Natural killer cell treated with Interleukin-12 subunit alpha and Interleukin-12 subunit beta and Interleukin-15 and Interleukin-18, amount 100 ng/mL, for 72 hours (primary cell): ENCODE measurements around the gene FBXO44. TPM values are rescaled to one million over a fixed set of nuclear protein-coding genes. Genes with fewer than 3 reads are reported as not detected.

Experiments
- ATAC-seq, 2 donors: fragments of 150-1000 bp; cut with Tn5 transposase in 1 of 2; sonication (Bioruptor Pico), chemical (Tn5 transposase) in 1 of 2; 2 replicates each; pipeline ENCODE4 v1.10.0; 2021
- DNase-seq: peaks from one replicate; pipeline ENCODE4 v3.0.0; 2022; ENCODE audit warnings: low spot score
- H3K27ac Mint-ChIP-seq, 2 donors: 1 replicate in 1 of 2; 2 replicates in 1 of 2; pipeline ENCODE4 v1.8.0; 2022; ENCODE audit warnings: mixed read lengths in 2 of 2, mild to moderate bottlenecking in 1 of 2, moderate library complexity in 1 of 2
- H3K27me3 Mint-ChIP-seq, 2 donors: 1 replicate in 1 of 2; 2 replicates in 1 of 2; pipeline ENCODE4 v1.8.0; 2022; ENCODE audit warnings: mixed read lengths in 2 of 2
- H3K36me3 Mint-ChIP-seq: one replicate; pipeline ENCODE4 v1.8.0; 2022; ENCODE audit warnings: mixed read lengths
- H3K4me1 Mint-ChIP-seq, 2 donors: 1 replicate in 1 of 2; 2 replicates in 1 of 2; pipeline ENCODE4 v1.8.0; 2022; ENCODE audit warnings: low read depth in 2 of 2, mixed read lengths in 2 of 2, mild to moderate bottlenecking in 1 of 2
- H3K4me3 Mint-ChIP-seq: one replicate; pipeline ENCODE4 v1.8.0; 2022; ENCODE audit warnings: mixed read lengths
- H3K9me3 Mint-ChIP-seq: 2 replicates; pipeline ENCODE4 v1.8.0; 2022; ENCODE audit warnings: mixed read lengths
- total RNA-seq, 2 donors: library from RNA; stranded (reverse); gene quantifications; one replicate each; pipeline ENCODE4 v1.2.3, GENCODE V29; 2022

FBXO44 gene
- total RNA-seq, 2 donors from 2014 or later: 45.4 to 49.7 TPM

- Mint-ChIP-seq H3K27me3 (no peaks in the 10 kb centered on the region), H3K27ac (no peak overlapping the region), H3K9me3 (no peaks in the 10 kb centered on the region), H3K4me1 (peaks cover 19 to 23% of the 10 kb centered on the region in 2 donors), H3K36me3 (no peaks in the 10 kb centered on the region), H3K4me3 (no peak overlapping the region)
- DNase-seq: no peak
- no peak for ATAC-seq
These were observed 50.9 kb downstream of the FBXO44 start for GRCh38 chr1:11705596-11705995.

- Mint-ChIP-seq H3K27ac (no peak overlapping the region), H3K4me1 (peaks cover 19 to 23% of the 10 kb centered on the region in 2 donors), H3K27me3 (no peaks in the 10 kb centered on the region), H3K36me3 (no peaks in the 10 kb centered on the region), H3K4me3 (no peak overlapping the region), H3K9me3 (no peaks in the 10 kb centered on the region)
- ATAC-seq: no peak
- no peak for DNase-seq
These were observed 51.6 kb downstream of the FBXO44 start for GRCh38 chr1:11706292-11706691.

- no peaks in the 10 kb centered on the region for H3K27me3 Mint-ChIP-seq
- no peak overlapping the region for H3K4me3 Mint-ChIP-seq
- H3K9me3 Mint-ChIP-seq: no peaks in the 10 kb centered on the region
- no peak for ATAC-seq
- no peak for DNase-seq
- peaks cover 19 to 23% of the 10 kb centered on the region in 2 donors for H3K4me1 Mint-ChIP-seq
- no peaks in the 10 kb centered on the region for H3K36me3 Mint-ChIP-seq
- no peak overlapping the region for H3K27ac Mint-ChIP-seq
These were observed 53.1 kb downstream of the FBXO44 start for GRCh38 chr1:11707621-11708276.

- no peak overlapping the region for H3K4me3 Mint-ChIP-seq
- no peaks in the 10 kb centered on the region for H3K36me3 Mint-ChIP-seq
- no peaks in the 10 kb centered on the region for H3K9me3 Mint-ChIP-seq
- ATAC-seq (peak in 1 of 2 donors; percentile 68), DNase-seq (no peak)
- peak overlapping the region; percentile 20 to 23 for H3K27ac Mint-ChIP-seq
- peaks cover 10 to 16% of the 10 kb centered on the region in 2 donors for H3K4me1 Mint-ChIP-seq
- H3K27me3 Mint-ChIP-seq: no peaks in the 10 kb centered on the region
These were observed 54.1 kb downstream of the FBXO44 start for GRCh38 chr1:11708554-11709350.

GRCh38 chr1:11711490-11711889 lies 56.8 kb downstream of the FBXO44 start:
- Mint-ChIP-seq H3K27ac (no peak overlapping the region), H3K27me3 (no peaks in the 10 kb centered on the region), H3K36me3 (no peaks in the 10 kb centered on the region), H3K9me3 (no peaks in the 10 kb centered on the region), H3K4me3 (no peak overlapping the region), H3K4me1 (peaks cover 7 to 10% of the 10 kb centered on the region in 2 donors)
- DNase-seq: no peak
- no peak for ATAC-seq

- H3K27ac Mint-ChIP-seq: no peak overlapping the region
- H3K4me3 Mint-ChIP-seq: no peak overlapping the region
- H3K4me1 Mint-ChIP-seq: peaks cover 7 to 10% of the 10 kb centered on the region in 2 donors
- H3K36me3 Mint-ChIP-seq: no peaks in the 10 kb centered on the region
- H3K9me3 Mint-ChIP-seq: no peaks in the 10 kb centered on the region
- DNase-seq (no peak), ATAC-seq (no peak)
- no peaks in the 10 kb centered on the region for H3K27me3 Mint-ChIP-seq
These were observed 57.6 kb downstream of the FBXO44 start for GRCh38 chr1:11712285-11712684.

Other genes with a start within 250 kb of the FBXO44 start
- gene DISP3, start 175.7 kb upstream of the FBXO44 start, total RNA-seq: 1 to 10 TPM in 1 of 2 donors, under 1 TPM in 1; 0.81 to 1.8 TPM
- 10 to 100 TPM; 13.2 to 16.3 TPM for gene FBXO2, start 448 bp upstream of the FBXO44 start, total RNA-seq
- gene FBXO6, start 9.3 kb downstream of the FBXO44 start, total RNA-seq: 100 to 1,000 TPM in 1 of 2 donors, 10 to 100 TPM in 1; 42.9 to 106 TPM
- gene MAD2L2, start 26.3 kb downstream of the FBXO44 start, total RNA-seq: 100 to 1,000 TPM; 115 to 153 TPM
- 10 to 100 TPM; 29.3 to 41.5 TPM for gene DRAXIN, start 36.8 kb downstream of the FBXO44 start, total RNA-seq
- gene AGTRAP, start 81.3 kb downstream of the FBXO44 start, total RNA-seq: 10 to 100 TPM; 40.3 to 52.0 TPM
- gene C1orf167, start 107.3 kb downstream of the FBXO44 start, total RNA-seq: not detected
- gene MTHFR, start 151.1 kb downstream of the FBXO44 start, total RNA-seq: 10 to 100 TPM; 25.7 to 30.4 TPM
- 10 to 100 TPM; 15.0 to 31.0 TPM for gene CLCN6, start 151.3 kb downstream of the FBXO44 start, total RNA-seq
- not detected for gene NPPA, start 192.9 kb downstream of the FBXO44 start, total RNA-seq
- not detected for gene NPPB, start 204.1 kb downstream of the FBXO44 start, total RNA-seq